ENCODE measurements around the gene SLC22A12. TPM values are rescaled to one million over a fixed set of nuclear protein-coding genes. Genes with fewer than 3 reads are reported as not detected.

SLC22A12 gene
- total and polyA plus RNA-seq, 2 of the 8 experiments (the other 6 are each of a cell fraction or from before 2014, with no cell fraction given), result not detected

DNA sequence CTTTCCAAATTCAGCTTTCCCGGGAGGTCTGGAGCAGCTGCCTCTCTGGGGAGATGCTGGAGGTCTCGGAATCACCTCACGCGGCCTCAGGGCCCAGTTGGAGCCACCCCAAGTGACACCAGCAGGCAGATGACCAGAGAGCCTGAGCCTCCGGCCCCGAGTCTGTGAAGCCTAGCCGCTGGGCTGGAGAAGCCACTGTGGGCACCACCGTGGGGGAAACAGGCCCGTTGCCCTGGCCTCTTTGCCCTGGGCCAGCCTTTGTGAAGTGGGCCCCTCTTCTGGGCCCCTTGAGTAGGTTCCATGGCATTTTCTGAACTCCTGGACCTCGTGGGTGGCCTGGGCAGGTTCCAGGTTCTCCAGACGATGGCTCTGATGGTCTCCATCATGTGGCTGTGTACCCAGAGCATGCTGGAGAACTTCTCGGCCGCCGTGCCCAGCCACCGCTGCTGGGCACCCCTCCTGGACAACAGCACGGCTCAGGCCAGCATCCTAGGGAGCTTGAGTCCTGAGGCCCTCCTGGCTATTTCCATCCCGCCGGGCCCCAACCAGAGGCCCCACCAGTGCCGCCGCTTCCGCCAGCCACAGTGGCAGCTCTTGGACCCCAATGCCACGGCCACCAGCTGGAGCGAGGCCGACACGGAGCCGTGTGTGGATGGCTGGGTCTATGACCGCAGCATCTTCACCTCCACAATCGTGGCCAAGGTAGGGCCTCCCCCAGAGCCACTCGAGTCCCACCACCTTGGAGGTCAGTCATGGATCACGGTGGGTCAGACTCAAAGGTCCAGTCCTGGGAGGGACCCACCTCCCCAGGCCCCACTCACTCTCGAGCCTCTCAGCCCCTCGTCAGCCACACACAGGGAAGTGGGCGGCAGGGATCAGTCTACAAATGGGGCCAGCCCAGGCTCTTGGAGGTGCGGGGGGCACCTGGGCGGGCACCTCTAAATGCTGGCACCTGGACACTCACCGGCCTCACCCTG is 525 bp downstream of the SLC22A12 start:
- Histone ChIP-seq H3K14ac (ENCODE audit: insufficient read length) (no peak overlapping the region), H3K27ac (ENCODE audit: low read depth, low read length) (no peak overlapping the region), H3K9ac (replicated peaks in 1 of 4; ENCODE audit: extremely low read depth in 1 of 4, low read depth in 3 of 4, low read length in 3 of 4) (no peak overlapping the region), H3K36me3 (ENCODE audit: control insufficient read depth in 2 of 4, insufficient read depth in 4 of 4, low read length in 3 of 4) (no peaks in the 10 kb centered on the region), H3K79me1 (ENCODE audit: low read depth, low read length) (no peaks in the 10 kb centered on the region), H3K56ac (replicated peaks; ENCODE audit: insufficient read length, low read depth, low read length) (no peak overlapping the region), H3K4ac (replicated peaks; ENCODE audit: insufficient read length, low read depth, low read length) (no peak overlapping the region), H4K20me1 (replicated peaks in 1 of 2; ENCODE audit: control insufficient read depth in 1 of 2, insufficient read depth in 2 of 2, low read length in 2 of 2) (peaks cover 0 to 11% of the 10 kb centered on the region in 2 experiments), H4K5ac (ENCODE audit: insufficient read length, low read depth, low read length) (no peak overlapping the region), H3K4me3 (ENCODE audit: extremely low read depth in 1 of 4, insufficient read depth in 2 of 4, low read depth in 3 of 4, low read length in 4 of 4) (no peak overlapping the region), H2BK12ac (ENCODE audit: low read depth, low read length) (no peak overlapping the region), H3K9me3 (ENCODE audit: insufficient read depth in 2 of 2, low read depth in 1 of 2, low read length in 1 of 2) (peaks cover 0 to 10% of the 10 kb centered on the region in 2 experiments; a peak in 2 of 4 replicates), H2BK120ac (replicated peaks; ENCODE audit: low read depth, low read length) (no peak overlapping the region), H3K23me2 (ENCODE audit: low read depth, low read length) (peaks cover 21% of the 10 kb centered on the region; the same call in 1 of the 2 replicates), H4K91ac (replicated peaks; ENCODE audit: insufficient read length, low read length) (no peak overlapping the region), H2BK20ac (ENCODE audit: low read length) (no peak overlapping the region), H2BK15ac (ENCODE audit: low read length) (no peak overlapping the region), H2AK5ac (ENCODE audit: low read depth, low read length) (no peak overlapping the region), H3K79me2 (ENCODE audit: control insufficient read depth in 1 of 2, insufficient read depth in 2 of 2, low read length in 2 of 2) (no peaks in the 10 kb centered on the region), H3K23ac (ENCODE audit: insufficient read length) (no peak overlapping the region), H2AFZ (ENCODE audit: low read length) (no peak overlapping the region), H4K8ac (ENCODE audit: extremely low read depth, insufficient read depth, low read length) (no peak overlapping the region), H3K4me1 (replicated peaks in 1 of 4; ENCODE audit: control insufficient read depth in 3 of 4, insufficient read depth in 4 of 4, low read length in 3 of 4) (no peaks in the 10 kb centered on the region), H3K18ac (ENCODE audit: extremely low read depth, low read length) (no peak overlapping the region), H2BK5ac (ENCODE audit: low read depth, low read length) (no peak overlapping the region), H3K27me3 (replicated peaks in 1 of 4; ENCODE audit: control insufficient read depth in 3 of 4, extremely low read depth in 1 of 4, insufficient read depth in 3 of 4, low read length in 3 of 4) (peaks cover 0 to 3% (median 2%) of the 10 kb centered on the region in 4 experiments; a peak in 3 of 7 replicates), H3K4me2 (ENCODE audit: insufficient read depth in 1 of 2, low read depth in 2 of 2, low read length in 2 of 2) (no peak overlapping the region)
- no peak for FAIRE-seq
- WGBS, 2 experiments (ENCODE audit: extremely low coverage in 1 of 2, insufficient coverage in 1 of 2, insufficient read length in 1 of 2, insufficient replicate concordance in 2 of 2, low coverage in 1 of 2, low lambda C conversion rate in 2 of 2, missing lambda C conversion rate in 1 of 2), result 86% methylated on average over 27 of the region's 36 CpGs; no CpG with 5 or more reads in 1 of the 2 experiments
- POLR2A ChIA-PET (ENCODE audit: partially characterized antibody), result interaction anchor here (1.3 kb wide), 1 partner anchor 19 kb away, joined by 3 read pairs; no protein-coding TSS in a partner anchor
- DNase-seq (ENCODE audit: low read depth in 1 of 2, low spot score in 2 of 2), result no peak
- CTCF ChIA-PET (ENCODE audit: partially characterized antibody), result interaction anchor here (1.0 to 2.4 kb wide), 3 partner anchors 26 to 39 kb away, joined by 3 to 6 read pairs (median 3); no protein-coding TSS in a partner anchor
- TF ChIP-seq SRF (IDR thresholded peaks at IDR 0.05; ENCODE audit: low read depth, low read length) (no peak), FOSL1 (IDR thresholded peaks at IDR 0.05; ENCODE audit: insufficient read depth, low read depth, low read length) (no peak), CHD1 (IDR thresholded peaks at IDR 0.05; ENCODE audit: low read depth, low read length) (no peak), RAD21 (IDR thresholded peaks at IDR 0.05 in 1 of 2, conservative IDR thresholded peaks at IDR 0.05 in 1 of 2; ENCODE audit: low read depth in 2 of 2, low read length in 2 of 2) (no peak), SP4 (IDR thresholded peaks at IDR 0.05; ENCODE audit: low read length) (no peak), EGR1 (IDR thresholded peaks at IDR 0.05; ENCODE audit: borderline replicate concordance, low read depth, low read length) (no peak), POLR2A (IDR thresholded peaks at IDR 0.05; ENCODE audit: control extremely low read depth in 1 of 2, low read depth in 2 of 2, low read length in 2 of 2) (no peak), GTF2F1 (IDR thresholded peaks at IDR 0.05; ENCODE audit: borderline replicate concordance, low read depth, low read length) (no peak), SAP30 (IDR thresholded peaks at IDR 0.05; ENCODE audit: insufficient read depth, insufficient replicate concordance, low read length) (no peak), CEBPB (IDR thresholded peaks at IDR 0.05; ENCODE audit: low read depth, low read length) (no peak), TCF12 (IDR thresholded peaks at IDR 0.05; ENCODE audit: low read depth, low read length) (no peak), SIX5 (IDR thresholded peaks at IDR 0.05; ENCODE audit: low read depth, low read length) (no peak)

All from H1 (cell line).